Tibial artery (tissue), 4 donors: ENCODE measurements around the gene DISC1.

ENCODE experiments used
- DNase-seq, 2 donors: peaks; one replicate each; pipeline ENCODE4 v3.0.0-alpha.2; 2019
- H3K27ac ChIP-seq, 2 donors: fragments of 200-600 bp; sonication (generic) in 1 of 2; 1 replicate in 1 of 2; 2 replicates in 1 of 2; pipeline ENCODE4 v1.5.1; 2018 to 2019; ENCODE audit warnings: mild to moderate bottlenecking in 1 of 2
- H3K27me3 ChIP-seq, 2 donors: fragments of 200-600 bp; sonication (generic) in 1 of 2; one replicate each; pipeline versions ENCODE4 v1.5.1 to v1.6.0; 2016 to 2019
- H3K36me3 ChIP-seq, 3 donors: fragments of 200-600 bp; sonication (generic) in 2 of 3; one replicate each; pipeline ENCODE4 v1.5.1; 2016 to 2019; ENCODE audit warnings: mild to moderate bottlenecking in 2 of 3
- H3K4me1 ChIP-seq, 4 donors: fragments of 200-600 bp; sonication (generic) in 2 of 4; 1 replicate in 3 of 4; 2 replicates in 1 of 4; pipeline ENCODE4 v1.5.1; 2016 to 2019
- H3K4me3 ChIP-seq, 2 donors: fragments of 200-600 bp; sonication (generic) in 1 of 2; 1 replicate in 1 of 2; 2 replicates in 1 of 2; pipeline ENCODE4 v1.5.1; 2018 to 2019; ENCODE audit warnings: mild to moderate bottlenecking in 2 of 2
- H3K9me3 ChIP-seq, 3 donors: fragments of 200-600 bp; sonication (generic) in 1 of 3; one replicate each; pipeline ENCODE4 v1.5.1; 2016 to 2019
- intact Hi-C: fragments of 100-400 bp; cut with DNase I; formaldehyde crosslinking; loops from one replicate; pipeline ENCODE4 v1.15.0; 2023; ENCODE audit warnings: low total_unique reads
- TF ChIP-seq, protein P1 (sequence below), 2 experiments: fragments of 200-600 bp in 1 of 2; fragments of 450-650 bp in 1 of 2; IDR thresholded peaks; one replicate each; pipeline ENCODE4 v1.5.1; 2017 to 2019; ENCODE audit warnings: antibody characterized with exemption in 2 of 2, mild to moderate bottlenecking in 1 of 2, moderate library complexity in 1 of 2

The DISC1 gene

GRCh38 chr1:231681006-231681405 is 54.4 kb downstream of the DISC1 start:
- TF ChIP-seq, protein P1, sequence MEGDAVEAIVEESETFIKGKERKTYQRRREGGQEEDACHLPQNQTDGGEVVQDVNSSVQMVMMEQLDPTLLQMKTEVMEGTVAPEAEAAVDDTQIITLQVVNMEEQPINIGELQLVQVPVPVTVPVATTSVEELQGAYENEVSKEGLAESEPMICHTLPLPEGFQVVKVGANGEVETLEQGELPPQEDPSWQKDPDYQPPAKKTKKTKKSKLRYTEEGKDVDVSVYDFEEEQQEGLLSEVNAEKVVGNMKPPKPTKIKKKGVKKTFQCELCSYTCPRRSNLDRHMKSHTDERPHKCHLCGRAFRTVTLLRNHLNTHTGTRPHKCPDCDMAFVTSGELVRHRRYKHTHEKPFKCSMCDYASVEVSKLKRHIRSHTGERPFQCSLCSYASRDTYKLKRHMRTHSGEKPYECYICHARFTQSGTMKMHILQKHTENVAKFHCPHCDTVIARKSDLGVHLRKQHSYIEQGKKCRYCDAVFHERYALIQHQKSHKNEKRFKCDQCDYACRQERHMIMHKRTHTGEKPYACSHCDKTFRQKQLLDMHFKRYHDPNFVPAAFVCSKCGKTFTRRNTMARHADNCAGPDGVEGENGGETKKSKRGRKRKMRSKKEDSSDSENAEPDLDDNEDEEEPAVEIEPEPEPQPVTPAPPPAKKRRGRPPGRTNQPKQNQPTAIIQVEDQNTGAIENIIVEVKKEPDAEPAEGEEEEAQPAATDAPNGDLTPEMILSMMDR (IDR thresholded peaks at IDR 0.05): no peak
- H3K9me3 ChIP-seq: no peaks in the 10 kb centered on the region
- intact Hi-C loops: no loop called here
- H3K27ac ChIP-seq: no peak overlapping the region
- no peak for DNase-seq
- no peaks in the 10 kb centered on the region for H3K4me1 ChIP-seq
- no peaks in the 10 kb centered on the region for H3K36me3 ChIP-seq
- H3K4me3 ChIP-seq: no peak overlapping the region
- no peaks in the 10 kb centered on the region for H3K27me3 ChIP-seq

DNA sequence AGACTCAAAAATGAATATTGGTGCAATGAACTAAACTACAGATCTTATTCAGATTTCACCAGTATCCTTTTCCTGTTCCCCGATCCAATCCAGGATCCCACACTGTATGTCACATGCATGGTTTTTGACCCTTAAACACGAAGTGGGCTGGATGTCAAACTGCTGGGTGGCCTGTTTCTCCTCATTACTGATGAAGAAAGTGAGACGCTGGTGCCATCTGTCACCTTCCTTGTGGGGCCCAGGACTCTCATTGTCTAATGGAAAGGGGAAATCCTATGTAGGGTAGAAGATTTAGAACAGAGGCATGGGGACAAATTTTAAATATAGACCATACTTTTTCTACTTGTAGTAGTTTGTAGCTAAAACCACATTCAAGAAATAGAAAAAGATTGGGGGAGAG is 56.2 kb downstream of the DISC1 start:
- Histone ChIP-seq H3K4me3 (no peak overlapping the region), H3K27ac (no peak overlapping the region), H3K4me1 (no peaks in the 10 kb centered on the region), H3K36me3 (no peaks in the 10 kb centered on the region), H3K27me3 (no peaks in the 10 kb centered on the region), H3K9me3 (no peaks in the 10 kb centered on the region)
- no peak for DNase-seq
- intact Hi-C loops: no loop called here
- TF ChIP-seq, protein P1 (IDR thresholded peaks at IDR 0.05): no peak

DNA sequence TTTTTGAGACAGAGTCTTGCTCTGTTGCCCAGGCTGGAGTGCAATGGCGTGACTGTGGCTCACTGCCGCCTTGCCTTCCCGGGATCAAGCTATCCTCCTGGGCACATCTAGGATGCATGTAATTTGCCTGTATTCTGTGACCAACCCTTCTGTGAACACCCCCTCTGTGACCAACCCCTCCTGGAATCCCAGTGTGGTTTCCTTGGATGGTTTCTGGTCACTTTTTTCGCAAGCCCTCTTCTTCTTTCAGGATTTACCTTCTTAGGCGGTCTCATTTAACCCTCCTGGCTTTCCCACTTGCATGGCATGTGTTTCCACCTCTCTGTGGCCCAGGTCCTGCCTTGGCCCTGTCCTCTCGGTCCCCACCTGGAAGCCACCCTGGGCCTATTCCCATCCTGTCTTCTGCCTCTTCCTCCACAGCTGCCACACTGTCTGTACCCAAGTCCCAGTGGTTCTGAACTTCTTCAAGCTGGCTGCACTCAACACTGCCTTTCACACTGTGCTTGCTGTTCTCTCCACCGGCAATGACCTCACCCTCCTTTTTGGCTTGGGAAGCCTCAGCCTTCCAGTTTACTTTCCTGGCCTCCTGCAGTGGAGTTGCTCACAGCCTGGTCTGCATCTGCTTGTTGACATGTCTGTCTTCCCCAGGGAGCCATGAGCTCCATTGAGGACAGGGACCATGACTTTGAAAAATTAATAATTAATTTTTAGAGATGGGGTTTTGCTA is 57.0 kb downstream of the DISC1 start:
- Histone ChIP-seq H3K27me3 (no peaks in the 10 kb centered on the region), H3K27ac (no peak overlapping the region), H3K4me3 (no peak overlapping the region), H3K4me1 (no peaks in the 10 kb centered on the region), H3K9me3 (no peaks in the 10 kb centered on the region), H3K36me3 (no peaks in the 10 kb centered on the region)
- TF ChIP-seq, protein P1 (IDR thresholded peaks at IDR 0.05): no peak
- no peak for DNase-seq
- intact Hi-C loops: no loop called here

GRCh38 chr1:231684356-231685244 is 58.0 kb downstream of the DISC1 start:
- Histone ChIP-seq H3K4me1 (no peaks in the 10 kb centered on the region), H3K27ac (no peak overlapping the region), H3K9me3 (no peaks in the 10 kb centered on the region), H3K27me3 (no peaks in the 10 kb centered on the region), H3K36me3 (no peaks in the 10 kb centered on the region), H3K4me3 (no peak overlapping the region)
- DNase-seq: no peak
- intact Hi-C loops: no loop called here
- TF ChIP-seq, protein P1 (IDR thresholded peaks at IDR 0.05): no peak

- H3K4me1 ChIP-seq: peaks cover 0 to under 1% (median 0%) of the 10 kb centered on the region in 4 donors
- intact Hi-C loops: no loop called here
Observed at GRCh38 chr1:231686384-231686783, 59.8 kb downstream of the DISC1 start.

More at GRCh38 chr1:231686384-231686783, 59.8 kb downstream of the DISC1 start:
- Histone ChIP-seq H3K27ac (no peak overlapping the region), H3K4me3 (no peak overlapping the region), H3K27me3 (no peaks in the 10 kb centered on the region), H3K9me3 (no peaks in the 10 kb centered on the region), H3K36me3 (no peaks in the 10 kb centered on the region)
- DNase-seq: no peak
- TF ChIP-seq, protein P1 (IDR thresholded peaks at IDR 0.05): no peak
